ENCODE data around the gene MMP28.

MMP28 gene

DNA sequence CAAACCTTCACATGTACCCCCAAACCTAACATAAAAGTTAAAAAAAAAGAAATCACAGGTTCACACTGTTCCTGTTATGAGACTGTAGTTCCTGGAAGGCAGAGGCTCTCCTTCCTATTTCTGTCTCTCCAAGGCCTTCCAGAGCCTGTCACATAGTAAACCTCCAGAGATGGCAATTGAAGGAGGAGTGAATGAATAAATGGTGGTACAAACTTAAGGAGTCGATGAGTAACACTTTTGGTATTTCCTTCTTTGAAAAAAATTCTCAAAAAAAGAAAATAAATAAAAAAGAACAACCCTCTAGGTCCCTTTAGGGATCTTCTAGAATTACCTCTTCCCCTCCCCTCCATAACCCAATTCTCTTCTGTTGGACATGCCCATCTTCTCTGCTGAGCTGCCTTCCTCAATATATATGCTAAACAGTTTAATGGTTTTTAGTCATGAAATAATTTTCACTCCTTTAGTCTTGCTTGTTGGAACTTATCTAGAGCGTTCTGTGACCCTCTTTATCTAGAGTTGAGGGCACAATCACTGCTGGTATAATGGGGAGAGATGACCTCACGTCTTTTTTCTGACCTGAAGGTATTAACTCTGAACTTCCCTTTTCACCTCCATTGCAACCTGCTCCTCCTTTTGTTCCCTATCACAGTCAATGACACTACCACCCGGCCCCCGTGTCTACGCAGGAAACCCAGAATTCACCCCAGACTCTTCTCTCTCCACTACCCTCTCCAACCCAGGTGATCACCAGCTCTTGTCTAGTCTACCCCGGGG is 12.1 kb upstream of the MMP28 start:
- TF ChIP-seq, protein P1, sequence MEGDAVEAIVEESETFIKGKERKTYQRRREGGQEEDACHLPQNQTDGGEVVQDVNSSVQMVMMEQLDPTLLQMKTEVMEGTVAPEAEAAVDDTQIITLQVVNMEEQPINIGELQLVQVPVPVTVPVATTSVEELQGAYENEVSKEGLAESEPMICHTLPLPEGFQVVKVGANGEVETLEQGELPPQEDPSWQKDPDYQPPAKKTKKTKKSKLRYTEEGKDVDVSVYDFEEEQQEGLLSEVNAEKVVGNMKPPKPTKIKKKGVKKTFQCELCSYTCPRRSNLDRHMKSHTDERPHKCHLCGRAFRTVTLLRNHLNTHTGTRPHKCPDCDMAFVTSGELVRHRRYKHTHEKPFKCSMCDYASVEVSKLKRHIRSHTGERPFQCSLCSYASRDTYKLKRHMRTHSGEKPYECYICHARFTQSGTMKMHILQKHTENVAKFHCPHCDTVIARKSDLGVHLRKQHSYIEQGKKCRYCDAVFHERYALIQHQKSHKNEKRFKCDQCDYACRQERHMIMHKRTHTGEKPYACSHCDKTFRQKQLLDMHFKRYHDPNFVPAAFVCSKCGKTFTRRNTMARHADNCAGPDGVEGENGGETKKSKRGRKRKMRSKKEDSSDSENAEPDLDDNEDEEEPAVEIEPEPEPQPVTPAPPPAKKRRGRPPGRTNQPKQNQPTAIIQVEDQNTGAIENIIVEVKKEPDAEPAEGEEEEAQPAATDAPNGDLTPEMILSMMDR (IDR thresholded peaks at IDR 0.05; ENCODE audit: low read depth, low read length), result no peak
- H3K4me3 ChIP-seq (ENCODE audit: low read depth, low read length), result no peak overlapping the region
- H3K27ac ChIP-seq, result no peak overlapping the region
- no peaks in the 10 kb centered on the region for H3K27me3 ChIP-seq (ENCODE audit: insufficient read depth, low read depth, severe bottlenecking)
- no peaks in the 10 kb centered on the region for H3K9me3 ChIP-seq (ENCODE audit: severe bottlenecking)
- no peak for DNase-seq
- peaks cover 22% of the 10 kb centered on the region for H3K36me3 ChIP-seq

DNA sequence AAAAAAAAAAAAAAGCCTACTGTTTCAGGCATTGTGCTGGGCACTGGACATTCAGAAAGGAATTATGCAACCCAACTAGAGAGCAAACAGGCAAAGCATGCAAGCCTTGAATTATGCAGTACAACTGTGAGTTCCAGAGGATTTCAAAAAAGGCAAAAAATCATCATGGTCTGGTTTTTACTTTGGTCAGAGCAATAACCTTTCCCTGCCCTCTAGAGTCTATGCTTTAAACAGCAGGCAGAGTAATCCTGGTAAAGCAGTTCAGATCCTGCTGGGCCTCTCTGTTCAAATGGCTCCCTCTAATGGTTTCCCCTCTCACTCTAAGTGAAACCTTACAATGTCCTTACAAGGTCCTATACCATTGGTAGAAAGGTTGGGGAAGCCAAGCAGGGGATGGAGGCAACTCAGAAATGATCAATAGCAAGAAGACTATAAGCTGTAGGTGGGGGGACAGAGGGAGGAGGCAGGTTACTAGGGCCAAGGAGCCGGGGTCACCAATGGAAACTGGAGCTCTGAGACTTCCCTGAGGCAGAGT is 9.3 kb upstream of the MMP28 start:
- Histone ChIP-seq H3K36me3 (peaks cover 5% of the 10 kb centered on the region), H3K27ac (no peak overlapping the region), H3K4me3 (ENCODE audit: low read depth, low read length) (no peak overlapping the region), H3K27me3 (ENCODE audit: insufficient read depth, low read depth, severe bottlenecking) (no peaks in the 10 kb centered on the region), H3K9me3 (ENCODE audit: severe bottlenecking) (no peaks in the 10 kb centered on the region)
- peak; percentile 68 for DNase-seq
- TF ChIP-seq, protein P1 (IDR thresholded peaks at IDR 0.05; ENCODE audit: low read depth, low read length), result peak; percentile 83

GRCh38 chr17:35801583-35802224 is 6.3 kb upstream of the MMP28 start:
- H3K4me3 ChIP-seq (ENCODE audit: low read depth, low read length), result no peak overlapping the region
- TF ChIP-seq, protein P1 (IDR thresholded peaks at IDR 0.05; ENCODE audit: low read depth, low read length), result no peak
- no peaks in the 10 kb centered on the region for H3K27me3 ChIP-seq (ENCODE audit: insufficient read depth, low read depth, severe bottlenecking)
- DNase-seq, result no peak
- H3K27ac ChIP-seq, result no peak overlapping the region
- no peaks in the 10 kb centered on the region for H3K36me3 ChIP-seq
- H3K9me3 ChIP-seq (ENCODE audit: severe bottlenecking), result no peaks in the 10 kb centered on the region

DNA sequence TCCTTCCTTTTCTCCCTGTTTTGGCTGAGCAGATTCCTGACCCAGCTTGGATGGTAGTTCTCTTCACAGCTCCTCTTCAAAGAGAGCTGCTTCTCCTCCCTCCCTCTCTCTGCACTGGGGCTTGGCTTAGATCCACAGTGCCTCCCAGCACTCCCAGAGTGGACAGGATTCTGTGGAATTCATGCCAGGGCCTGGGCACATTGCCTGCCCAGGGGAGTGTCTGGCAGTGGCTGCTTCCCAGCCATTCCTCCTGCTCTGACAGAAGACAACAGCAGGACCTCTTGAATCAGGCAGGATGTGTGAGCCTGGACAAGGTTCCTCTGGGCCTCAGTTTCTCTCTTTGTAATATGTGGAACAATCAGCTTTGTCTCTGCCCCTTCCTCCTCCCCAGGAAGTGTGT is 4.5 kb upstream of the MMP28 start:
- Histone ChIP-seq H3K4me3 (ENCODE audit: low read depth, low read length) (no peak overlapping the region), H3K36me3 (no peaks in the 10 kb centered on the region), H3K27ac (no peak overlapping the region), H3K9me3 (ENCODE audit: severe bottlenecking) (no peaks in the 10 kb centered on the region), H3K27me3 (ENCODE audit: insufficient read depth, low read depth, severe bottlenecking) (peaks cover 9% of the 10 kb centered on the region)
- DNase-seq, result no peak
- TF ChIP-seq, protein P1 (IDR thresholded peaks at IDR 0.05; ENCODE audit: low read depth, low read length), result no peak

GRCh38 chr17:35797918-35798317 is 2.5 kb upstream of the MMP28 start:
- DNase-seq, result no peak
- Histone ChIP-seq H3K4me3 (ENCODE audit: low read depth, low read length) (no peak overlapping the region), H3K27me3 (ENCODE audit: insufficient read depth, low read depth, severe bottlenecking) (peaks cover 16% of the 10 kb centered on the region), H3K27ac (no peak overlapping the region), H3K9me3 (ENCODE audit: severe bottlenecking) (no peaks in the 10 kb centered on the region), H3K36me3 (no peaks in the 10 kb centered on the region)
- TF ChIP-seq, protein P1 (IDR thresholded peaks at IDR 0.05; ENCODE audit: low read depth, low read length), result no peak
